ENCODE results near the gene ATG9A.

ATG9A gene

GRCh38 chr2:219253753-219254589, 24.5 kb upstream of the ATG9A start, which contains the start of gene TUBA4A:
TUBA4A (minus strand) TSS chr2:219253918; CDS start chr2:219253858, 60 bp downstream.
- Histone ChIP-seq H3K4me3 (ENCODE audit: low read length) (peak within 1 kb of the TSS; percentile 83), H3K79me2 (ENCODE audit: control insufficient read depth, low read length) (peaks cover 38% of the 10 kb centered on the region), H3K27ac (ENCODE audit: low read depth, low read length) (peak within 1 kb of the TSS; percentile 62), H3K4me1 (ENCODE audit: control insufficient read depth, low read length) (peaks cover 55% of the 10 kb centered on the region), H3K36me3 (ENCODE audit: control insufficient read depth, low read length) (peaks cover 36% of the 10 kb centered on the region), H3K4me2 (ENCODE audit: low read length) (peak within 1 kb of the TSS; percentile 97), H3K9me3 (ENCODE audit: control insufficient read depth, insufficient read depth, low read length) (no peaks in the 10 kb centered on the region), H3F3A (ENCODE audit: control insufficient read depth, insufficient read depth) (peaks cover 24% of the 10 kb centered on the region), H3K27me3 (ENCODE audit: control insufficient read depth, low read length) (peaks cover 6% of the 10 kb centered on the region), H3K9me2 (replicated peaks; ENCODE audit: control insufficient read depth, low read length) (no peaks in the 10 kb centered on the region), H4K20me1 (ENCODE audit: control insufficient read depth, insufficient read depth, low read depth, low read length) (peaks cover 7% of the 10 kb centered on the region; the same call in 1 of the 2 replicates)
- no peak for TF ChIP-seq CTCF (IDR thresholded peaks at IDR 0.05; ENCODE audit: low read depth, low read length, poor library complexity, severe bottlenecking)
- no peak for TF ChIP-seq EZH2phosphoT487 (IDR thresholded peaks at IDR 0.05; ENCODE audit: borderline replicate concordance, low read length)

- H3K9me2 ChIP-seq (replicated peaks; ENCODE audit: control insufficient read depth, low read length), result no peaks in the 10 kb centered on the region
- peaks cover 27% of the 10 kb centered on the region for H3F3A ChIP-seq (ENCODE audit: control insufficient read depth, insufficient read depth)
- H3K79me2 ChIP-seq (ENCODE audit: control insufficient read depth, low read length), result peaks cover 47% of the 10 kb centered on the region
- H3K36me3 ChIP-seq (ENCODE audit: control insufficient read depth, low read length), result peaks cover 44% of the 10 kb centered on the region
- H3K4me2 ChIP-seq (ENCODE audit: low read length), result peak within 1 kb of the TSS; percentile 97
- H3K4me1 ChIP-seq (ENCODE audit: control insufficient read depth, low read length), result peaks cover 63% of the 10 kb centered on the region
- H3K9me3 ChIP-seq (ENCODE audit: control insufficient read depth, insufficient read depth, low read length), result no peaks in the 10 kb centered on the region
- H3K27ac ChIP-seq (ENCODE audit: low read depth, low read length), result peak within 1 kb of the TSS; percentile 62
- TF ChIP-seq CTCF (IDR thresholded peaks at IDR 0.05; ENCODE audit: low read depth, low read length, poor library complexity, severe bottlenecking), result no peak
- no peak for TF ChIP-seq EZH2phosphoT487 (IDR thresholded peaks at IDR 0.05; ENCODE audit: borderline replicate concordance, low read length)
- H4K20me1 ChIP-seq (ENCODE audit: control insufficient read depth, insufficient read depth, low read depth, low read length), result peaks cover 7% of the 10 kb centered on the region; the same call in 1 of the 2 replicates
- peaks cover 6% of the 10 kb centered on the region for H3K27me3 ChIP-seq (ENCODE audit: control insufficient read depth, low read length)
- H3K4me3 ChIP-seq (ENCODE audit: low read length), result peak within 1 kb of the TSS; percentile 83
These were observed 23.7 kb upstream of the ATG9A start, which contains the start of gene TUBA4B for GRCh38 chr2:219252900-219253752. TUBA4B (plus strand) TSS chr2:219253243; CDS start chr2:219253408, 165 bp downstream.

- Histone ChIP-seq H3K9me3 (ENCODE audit: control insufficient read depth, insufficient read depth, low read length) (no peaks in the 10 kb centered on the region), H3K27ac (ENCODE audit: low read depth, low read length) (peak overlapping the region; percentile 62), H3F3A (ENCODE audit: control insufficient read depth, insufficient read depth) (peaks cover 27% of the 10 kb centered on the region), H3K4me3 (ENCODE audit: low read length) (peak overlapping the region; percentile 83), H3K4me1 (ENCODE audit: control insufficient read depth, low read length) (peaks cover 69% of the 10 kb centered on the region), H3K79me2 (ENCODE audit: control insufficient read depth, low read length) (peaks cover 53% of the 10 kb centered on the region), H3K9me2 (replicated peaks; ENCODE audit: control insufficient read depth, low read length) (no peaks in the 10 kb centered on the region), H3K36me3 (ENCODE audit: control insufficient read depth, low read length) (peaks cover 50% of the 10 kb centered on the region), H4K20me1 (ENCODE audit: control insufficient read depth, insufficient read depth, low read depth, low read length) (peaks cover 7% of the 10 kb centered on the region; the same call in 1 of the 2 replicates), H3K4me2 (ENCODE audit: low read length) (peak overlapping the region; percentile 97), H3K27me3 (ENCODE audit: control insufficient read depth, low read length) (peaks cover 6% of the 10 kb centered on the region)
- TF ChIP-seq EZH2phosphoT487 (IDR thresholded peaks at IDR 0.05; ENCODE audit: borderline replicate concordance, low read length) (no peak), CTCF (IDR thresholded peaks at IDR 0.05; ENCODE audit: low read depth, low read length, poor library complexity, severe bottlenecking) (no peak)
These were observed 23.1 kb upstream of the ATG9A start for GRCh38 chr2:219252570-219252899.
